Measurements from ENCODE around the gene PITHD1.
"Not testable (repeated sequence)": the region's sequence is repeated elsewhere in the genome, so short reads cannot be mapped to it uniquely, and the experiment has no call there.

PITHD1 gene

DNA sequence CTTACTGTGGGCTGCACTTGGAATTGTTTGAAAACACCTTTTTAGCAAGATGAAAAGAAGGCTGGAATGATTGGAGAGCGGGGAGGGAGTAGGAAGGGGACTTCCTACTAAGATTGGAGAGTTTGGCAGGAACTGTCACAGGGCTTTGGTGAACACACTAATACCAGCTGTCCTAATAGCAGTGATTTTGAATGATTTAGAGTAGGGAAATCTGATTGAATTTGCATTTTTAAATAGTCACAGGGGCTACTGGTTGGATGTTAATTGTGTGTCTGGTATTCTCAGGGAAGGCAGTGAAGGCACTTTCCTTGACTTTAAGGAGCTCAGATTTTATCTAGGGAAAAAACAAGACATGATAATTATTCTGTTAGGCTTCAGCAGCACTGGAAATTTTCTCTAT lies 49.5 kb downstream of the PITHD1 start:
- no peak for DNase-seq

DNA sequence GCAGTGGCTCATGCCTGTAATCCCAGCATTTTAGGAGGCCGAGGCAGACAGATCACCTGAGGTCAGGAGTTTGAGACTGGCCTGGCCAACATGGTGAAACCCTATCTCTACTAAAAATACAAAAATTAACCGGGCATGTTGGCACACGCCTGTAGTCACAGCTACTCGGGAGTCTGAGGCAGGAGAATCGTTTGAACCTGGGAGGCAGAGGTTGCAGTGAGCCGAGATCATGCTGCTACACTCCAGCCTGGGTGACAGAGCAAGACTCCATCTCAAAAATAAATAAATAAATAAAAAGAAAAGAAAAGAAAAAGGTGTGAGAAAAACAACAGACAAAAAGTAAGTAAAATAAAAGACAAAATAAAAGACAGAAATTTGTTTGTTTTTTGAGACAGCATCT lies 55.9 kb downstream of the PITHD1 start:
- DNase-seq = not testable (repeated sequence)

DNA sequence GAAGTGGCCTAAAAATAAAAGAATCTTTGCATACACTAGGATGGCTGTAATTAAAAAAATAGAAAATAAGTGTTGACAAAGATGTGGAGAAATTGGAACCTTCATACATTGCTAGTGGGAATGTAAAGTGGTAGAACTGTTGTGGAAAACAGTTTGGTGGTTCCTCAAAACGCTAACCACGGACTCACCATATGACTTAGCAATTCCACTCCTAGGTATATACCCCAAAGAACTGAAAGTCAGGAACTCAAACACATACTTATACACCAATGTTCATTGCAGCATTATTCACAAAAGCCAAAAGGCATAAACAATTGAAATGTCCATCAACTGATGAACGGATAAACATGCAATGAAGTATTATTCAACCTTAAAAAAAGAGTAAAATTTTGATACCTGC lies 57.8 kb downstream of the PITHD1 start:
- DNase-seq = peak in 1 of 2 experiments; percentile 17

Data from AML-193 (cell line).